RWPE2 (cell line): ENCODE data around the gene RABL6.

Experiments
- ATAC-seq: fragments of 200-7000 bp; cut with Tn5 transposase; 3 replicates; pipeline ENCODE4 v1.9.1; 2021; ENCODE audit warnings: low read depth
- DNase-seq: peaks from one replicate; pipeline ENCODE4 v3.0.0-alpha.2; 2020; ENCODE audit warnings: low spot score
- H3K27ac ChIP-seq: fragments of 450-650 bp; 2 replicates; pipeline ENCODE4 v1.5.1; 2017; ENCODE audit warnings: mild to moderate bottlenecking; ENCODE audit not compliant: poor library complexity, severe bottlenecking
- H3K27me3 ChIP-seq: fragments of 250-450 bp; sonication (Bioruptor Pico); 2 replicates; pipeline ENCODE4 v1.5.1; 2021; ENCODE audit warnings: mild to moderate bottlenecking, moderate library complexity; ENCODE audit not compliant: insufficient read depth, poor library complexity, severe bottlenecking
- H3K36me3 ChIP-seq: fragments of 250-450 bp; sonication (Bioruptor Pico); 2 replicates; pipeline ENCODE4 v1.5.1; 2020; ENCODE audit warnings: low read depth, mild to moderate bottlenecking, moderate library complexity
- H3K4me1 ChIP-seq: fragments of 250-450 bp; sonication (Bioruptor Pico); 2 replicates; pipeline ENCODE4 v1.5.1; 2021; ENCODE audit warnings: mild to moderate bottlenecking, moderate library complexity; ENCODE audit not compliant: insufficient read depth, poor library complexity, severe bottlenecking
- H3K4me3 ChIP-seq: fragments of 250-450 bp; sonication (Bioruptor Pico); 2 replicates; pipeline ENCODE4 v1.5.1; 2021; ENCODE audit warnings: mild to moderate bottlenecking, moderate library complexity; ENCODE audit not compliant: severe bottlenecking
- H3K9me3 ChIP-seq: fragments of 250-450 bp; sonication (Bioruptor Pico); 2 replicates; pipeline ENCODE4 v1.5.1; 2021; ENCODE audit warnings: mild to moderate bottlenecking, moderate library complexity; ENCODE audit not compliant: severe bottlenecking
- TF ChIP-seq, protein P1 (sequence below): fragments of 450-650 bp; IDR thresholded peaks from one replicate; pipeline ENCODE4 v1.5.1; 2017; ENCODE audit warnings: mild to moderate bottlenecking, moderate library complexity; ENCODE audit not compliant: poor library complexity, severe bottlenecking

RABL6 gene

DNA sequence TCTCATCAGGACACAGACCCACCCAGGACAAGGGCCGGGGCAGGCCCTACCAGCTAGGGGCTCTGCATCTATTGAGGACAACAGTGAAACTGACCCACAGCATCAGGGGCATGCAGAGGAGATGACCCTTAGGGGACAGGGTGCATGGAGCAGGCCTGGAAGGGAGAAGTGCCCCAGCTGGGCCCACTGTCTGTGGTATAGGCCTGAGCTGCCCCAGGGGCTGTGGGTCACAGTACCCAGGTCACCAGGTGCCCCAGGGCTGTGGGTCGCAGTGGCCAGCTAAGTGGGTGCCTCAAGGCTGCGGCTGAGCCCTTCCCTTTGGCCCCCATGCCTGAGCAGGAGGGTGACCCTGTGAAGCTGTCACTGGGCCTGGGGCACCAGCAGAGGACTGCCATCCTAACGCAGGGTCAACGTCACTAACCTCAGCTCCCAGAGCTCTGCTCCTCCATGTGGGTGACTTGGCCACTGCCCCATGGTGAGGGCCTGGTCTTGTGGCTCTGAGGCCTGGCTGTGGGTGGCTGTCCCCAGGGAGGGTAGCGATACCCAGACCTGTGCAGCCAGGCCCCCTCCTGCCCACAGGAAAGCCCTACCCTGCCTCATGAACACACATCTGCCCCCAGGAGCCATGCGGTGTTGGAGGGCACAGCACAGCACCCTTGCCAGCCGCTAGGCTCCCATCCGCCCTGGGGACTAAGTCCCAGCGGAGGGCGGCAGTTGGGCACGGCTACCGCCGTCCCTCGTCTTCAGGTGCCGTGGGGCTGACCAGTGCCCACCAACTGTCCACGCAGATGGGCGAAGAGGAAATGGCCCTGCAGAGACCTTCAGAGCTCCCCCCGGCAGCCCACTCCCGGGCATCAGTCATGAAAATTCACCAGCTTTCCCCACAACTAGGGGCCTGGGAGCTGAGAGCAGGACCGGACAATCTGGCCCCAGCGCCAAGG, 53.5 kb downstream of the RABL6 start:
- Histone ChIP-seq H3K27me3 (no peaks in the 10 kb centered on the region), H3K27ac (no peak overlapping the region), H3K4me1 (no peaks in the 10 kb centered on the region), H3K4me3 (no peak overlapping the region), H3K9me3 (no peaks in the 10 kb centered on the region), H3K36me3 (peaks cover 34% of the 10 kb centered on the region)
- DNase-seq (no peak), ATAC-seq (no peak)
- TF ChIP-seq, protein P1, sequence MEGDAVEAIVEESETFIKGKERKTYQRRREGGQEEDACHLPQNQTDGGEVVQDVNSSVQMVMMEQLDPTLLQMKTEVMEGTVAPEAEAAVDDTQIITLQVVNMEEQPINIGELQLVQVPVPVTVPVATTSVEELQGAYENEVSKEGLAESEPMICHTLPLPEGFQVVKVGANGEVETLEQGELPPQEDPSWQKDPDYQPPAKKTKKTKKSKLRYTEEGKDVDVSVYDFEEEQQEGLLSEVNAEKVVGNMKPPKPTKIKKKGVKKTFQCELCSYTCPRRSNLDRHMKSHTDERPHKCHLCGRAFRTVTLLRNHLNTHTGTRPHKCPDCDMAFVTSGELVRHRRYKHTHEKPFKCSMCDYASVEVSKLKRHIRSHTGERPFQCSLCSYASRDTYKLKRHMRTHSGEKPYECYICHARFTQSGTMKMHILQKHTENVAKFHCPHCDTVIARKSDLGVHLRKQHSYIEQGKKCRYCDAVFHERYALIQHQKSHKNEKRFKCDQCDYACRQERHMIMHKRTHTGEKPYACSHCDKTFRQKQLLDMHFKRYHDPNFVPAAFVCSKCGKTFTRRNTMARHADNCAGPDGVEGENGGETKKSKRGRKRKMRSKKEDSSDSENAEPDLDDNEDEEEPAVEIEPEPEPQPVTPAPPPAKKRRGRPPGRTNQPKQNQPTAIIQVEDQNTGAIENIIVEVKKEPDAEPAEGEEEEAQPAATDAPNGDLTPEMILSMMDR = no peak

DNA sequence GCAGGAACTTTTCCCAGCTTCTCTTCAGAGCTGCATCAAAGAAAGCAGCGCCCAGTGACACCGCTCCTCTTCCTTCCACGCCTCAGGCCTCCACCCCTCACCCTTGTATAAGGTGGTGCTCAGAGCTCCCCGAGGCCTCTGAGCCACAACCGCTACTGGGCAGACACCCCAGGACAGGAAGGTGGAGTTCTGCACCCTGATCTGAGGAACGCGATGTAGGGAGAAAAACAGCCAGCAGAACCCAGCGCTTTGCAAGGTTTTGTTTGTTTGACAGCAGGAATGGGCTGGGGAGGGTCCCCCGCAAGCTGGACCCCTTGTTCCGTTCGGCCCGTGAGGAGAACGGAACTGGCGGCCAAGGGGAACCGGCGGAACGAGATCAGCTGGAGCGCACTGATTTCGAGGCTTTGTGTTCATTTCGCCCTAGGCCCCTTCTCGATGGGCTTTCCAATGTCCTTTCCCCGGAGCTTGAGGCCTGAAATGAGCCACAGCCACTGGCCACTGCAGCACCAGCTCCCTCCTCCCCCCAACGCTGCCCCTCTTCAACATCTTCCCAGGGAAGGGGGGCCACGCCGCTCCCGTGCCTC, 54.2 kb downstream of the RABL6 start:
- peaks cover 2% of the 10 kb centered on the region for H3K4me1 ChIP-seq
- peaks cover 34% of the 10 kb centered on the region for H3K36me3 ChIP-seq
- no peak for DNase-seq
- no peak overlapping the region for H3K4me3 ChIP-seq
- no peaks in the 10 kb centered on the region for H3K27me3 ChIP-seq
- H3K9me3 ChIP-seq = peaks cover 2% of the 10 kb centered on the region
- H3K27ac ChIP-seq = no peak overlapping the region
- ATAC-seq = no peak
- TF ChIP-seq, protein P1 = no peak

DNA sequence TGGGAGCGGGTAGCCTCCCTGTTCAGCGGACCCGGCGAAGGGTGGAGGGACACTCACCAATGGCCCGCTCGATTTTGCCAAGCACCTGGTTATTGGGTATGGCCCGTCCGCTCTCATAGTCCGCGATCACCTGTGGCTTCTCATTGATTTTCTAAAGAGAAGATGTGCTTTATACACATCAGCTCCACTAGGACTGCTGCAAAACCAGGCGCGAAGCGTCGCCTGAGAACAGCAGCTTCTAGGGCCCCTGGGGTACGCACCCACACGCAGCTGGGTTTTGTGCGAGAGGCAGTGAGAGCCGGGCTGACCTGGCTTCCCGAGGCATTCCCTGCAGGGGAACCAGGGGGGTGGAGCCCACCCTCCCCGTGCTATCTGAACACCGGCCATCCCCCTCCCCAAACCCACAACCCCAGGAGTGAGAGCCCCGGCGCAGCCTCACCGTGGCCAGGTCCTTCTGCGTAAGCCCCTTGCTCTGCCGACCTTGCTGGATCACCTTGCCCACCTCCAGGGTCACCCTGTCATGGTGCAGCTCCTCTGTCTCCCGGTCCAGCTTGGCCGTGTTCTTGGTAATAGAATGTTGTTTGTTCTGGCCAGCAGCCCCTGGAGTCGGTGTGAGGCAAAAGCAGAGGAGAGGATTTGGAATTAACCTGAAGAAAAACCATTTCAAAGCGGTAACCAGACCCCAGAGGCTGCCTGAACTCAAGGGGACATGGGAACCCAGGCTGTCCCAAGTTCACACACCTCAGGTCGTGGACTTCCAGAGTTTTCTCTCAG, 55.3 kb downstream of the RABL6 start:
- H3K4me3 ChIP-seq = no peak overlapping the region
- H3K4me1 ChIP-seq = peaks cover 3% of the 10 kb centered on the region
- H3K36me3 ChIP-seq = peaks cover 34% of the 10 kb centered on the region
- ATAC-seq (no peak), DNase-seq (no peak)
- H3K9me3 ChIP-seq = peaks cover 3% of the 10 kb centered on the region
- H3K27ac ChIP-seq = no peak overlapping the region
- H3K27me3 ChIP-seq = no peaks in the 10 kb centered on the region
- TF ChIP-seq, protein P1 = no peak

DNA sequence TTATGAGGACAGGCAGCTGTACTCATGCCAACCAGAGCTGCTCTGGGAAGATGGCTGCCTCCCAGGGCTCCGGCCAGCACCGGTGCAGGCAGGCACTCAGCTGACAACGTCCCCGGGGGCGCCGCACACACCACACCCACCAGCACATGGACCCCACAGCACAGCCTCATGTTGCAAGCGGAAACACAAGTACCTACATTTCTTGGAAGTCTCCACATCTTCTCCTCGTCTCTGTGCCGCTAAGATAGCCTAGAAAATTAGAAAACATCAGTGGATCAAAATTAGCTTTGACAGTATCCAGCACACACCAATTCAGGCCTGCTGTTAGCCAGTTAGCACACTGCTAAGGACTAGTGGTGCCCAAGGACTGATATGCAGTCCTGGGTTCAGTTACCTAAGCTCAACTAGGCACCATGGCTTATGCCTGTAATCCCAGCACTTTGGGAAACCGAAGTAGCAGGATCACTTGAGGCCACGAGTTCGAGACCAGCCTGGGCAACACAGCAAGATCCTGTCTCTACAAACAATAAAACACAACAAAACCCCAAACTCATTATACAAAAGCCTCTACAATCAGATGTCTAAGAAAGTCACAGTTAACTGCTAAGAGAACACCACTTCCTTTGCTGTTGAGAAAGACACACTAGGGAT, 56.0 kb downstream of the RABL6 start:
- no peak overlapping the region for H3K4me3 ChIP-seq
- peaks cover 34% of the 10 kb centered on the region for H3K36me3 ChIP-seq
- H3K9me3 ChIP-seq = peaks cover 3% of the 10 kb centered on the region
- DNase-seq = no peak
- TF ChIP-seq, protein P1 = no peak
- no peaks in the 10 kb centered on the region for H3K27me3 ChIP-seq
- ATAC-seq = no peak
- H3K27ac ChIP-seq = no peak overlapping the region
- peaks cover 3% of the 10 kb centered on the region for H3K4me1 ChIP-seq
